GM04504 (cell line): ENCODE measurements around the gene NOP9.
A peak's percentile ranks its signal among the peaks of the same experiment; 100 is the strongest.
"Not testable (repeated sequence)": the region's sequence is repeated elsewhere in the genome, so short reads cannot be mapped to it uniquely, and the experiment has no call there.

ENCODE experiments used
- DNase-seq: peaks from one replicate; pipeline ENCODE4 v3.0.0-alpha.2; 2012; ENCODE audit warnings: low read depth

The NOP9 gene

GRCh38 chr14:24353559-24354481, 54.2 kb downstream of the NOP9 start:
- DNase-seq, result peak; percentile 37

- not testable (repeated sequence) for DNase-seq
Observed at GRCh38 chr14:24354482-24354825, 54.8 kb downstream of the NOP9 start.

GRCh38 chr14:24355009-24355408, 55.4 kb downstream of the NOP9 start:
- no peak for DNase-seq

- no peak for DNase-seq
Observed at GRCh38 chr14:24356208-24356607, 56.6 kb downstream of the NOP9 start.
